Suppressor macrophage treated with lipopolysaccharide for 4 hours (primary cell): ENCODE data around the gene LRRC74B.
A peak's percentile ranks its signal among the peaks of the same experiment; 100 is the strongest.

Source experiments
- DNase-seq: peaks from one replicate; pipeline ENCODE4 v3.0.0-alpha.2; 2020

The LRRC74B gene

DNA sequence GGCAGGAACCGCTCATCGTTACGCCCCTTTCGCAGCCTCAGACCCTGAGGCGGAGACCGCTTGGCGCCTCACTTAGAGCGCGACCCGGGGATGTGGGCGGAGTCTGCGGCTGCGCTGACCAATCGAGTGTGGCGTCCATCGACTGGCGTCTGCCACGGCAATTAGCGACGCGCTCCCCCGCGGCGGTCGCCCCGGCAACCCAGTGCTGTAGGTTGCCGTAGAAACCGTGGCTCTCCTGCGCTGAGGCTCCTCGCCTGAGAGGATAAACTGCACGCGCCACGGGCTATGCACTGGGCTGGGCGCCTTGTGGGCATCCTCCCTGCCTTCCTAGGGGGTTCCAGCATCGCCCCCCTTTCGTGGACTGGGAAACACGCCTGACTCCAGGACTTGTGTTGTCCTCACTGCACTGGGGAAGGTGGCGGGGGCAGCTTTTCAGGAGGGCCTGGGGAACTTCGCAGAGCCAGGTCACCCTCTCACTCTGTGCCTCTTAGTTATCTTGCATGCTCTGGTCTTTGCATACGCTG is 31.5 kb upstream of the LRRC74B start:
- peak; percentile 71 for DNase-seq

- peak; percentile 27 for DNase-seq
These were observed 30.9 kb upstream of the LRRC74B start, which contains the start of gene P2RX6 for GRCh38 chr22:21014726-21015465. Gene P2RX6 (plus strand): TSS chr22:21015165. CDS start chr22:21015175, 10 bp downstream.

GRCh38 chr22:21015466-21016006 is 30.2 kb upstream of the LRRC74B start:
- DNase-seq: no peak

DNA sequence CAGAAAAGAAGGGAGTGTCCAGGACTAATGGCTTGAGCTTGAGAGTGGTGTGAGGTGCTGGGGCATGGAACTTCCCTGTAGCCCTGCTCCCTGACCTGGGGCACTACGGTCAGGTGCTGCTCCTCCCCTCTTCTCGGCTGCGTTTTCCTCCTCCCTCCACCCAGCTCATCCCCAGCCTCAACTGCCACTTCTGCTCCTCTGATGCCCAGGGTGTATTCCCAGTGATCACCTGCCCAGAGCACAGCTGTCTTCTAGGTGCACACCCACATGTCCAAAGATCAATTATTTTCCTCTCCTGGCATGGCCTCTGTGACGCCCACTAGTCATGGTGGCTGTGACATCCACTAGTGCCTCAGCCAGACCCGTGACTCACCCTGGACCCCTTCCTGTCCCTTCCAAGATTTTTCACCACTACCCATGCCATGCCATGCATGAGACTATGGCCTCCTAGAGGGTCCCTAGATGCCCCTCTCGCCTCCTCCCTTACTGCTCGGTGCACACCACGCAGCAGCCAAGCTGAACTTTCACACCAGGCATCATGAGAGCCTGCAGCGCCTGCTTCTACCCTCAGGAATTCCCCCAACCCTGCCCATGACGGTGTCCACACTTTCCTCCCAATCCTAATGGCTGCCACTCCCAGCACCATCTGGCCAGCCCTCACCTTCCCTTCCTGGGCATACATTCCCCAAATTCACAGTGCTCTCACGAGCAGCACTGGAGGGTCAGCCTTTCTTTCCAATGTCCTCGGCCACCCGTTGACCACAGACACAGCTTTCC is 28.9 kb upstream of the LRRC74B start:
- no peak for DNase-seq

- no peak for DNase-seq
These were observed 27.4 kb upstream of the LRRC74B start for GRCh38 chr22:21018314-21018713.

DNA sequence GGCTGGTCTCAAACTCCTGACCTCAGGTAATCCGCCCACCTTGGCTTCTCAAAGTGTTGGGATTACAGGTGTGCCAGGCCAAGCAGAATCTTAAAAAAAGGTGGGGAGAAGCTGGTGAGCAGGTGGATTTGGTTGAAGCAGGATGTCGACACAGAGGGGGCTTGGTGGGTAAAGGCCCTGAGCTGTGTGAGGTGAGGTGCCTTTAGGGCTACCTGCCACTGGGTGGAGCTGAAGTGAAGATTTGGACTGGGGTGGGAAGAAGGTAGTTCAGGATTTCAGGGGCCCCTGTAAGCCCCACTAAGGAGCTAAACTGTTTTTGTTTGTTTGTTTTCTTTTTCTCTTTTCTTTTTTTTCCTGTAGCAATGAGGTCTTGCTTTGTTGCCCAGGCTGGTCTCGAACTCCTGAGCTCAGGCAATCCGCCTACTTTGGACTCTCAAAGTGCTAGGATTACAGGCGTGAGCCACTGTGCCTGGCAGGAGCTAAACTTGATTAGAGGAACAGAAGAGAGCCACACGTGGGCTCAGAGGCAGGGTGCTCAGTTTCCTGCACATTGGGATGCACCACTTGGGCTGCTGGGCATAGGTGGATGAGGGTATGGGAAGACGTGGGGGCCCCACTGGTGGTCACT is 24.8 kb upstream of the LRRC74B start:
- DNase-seq: peak; percentile 10

DNA sequence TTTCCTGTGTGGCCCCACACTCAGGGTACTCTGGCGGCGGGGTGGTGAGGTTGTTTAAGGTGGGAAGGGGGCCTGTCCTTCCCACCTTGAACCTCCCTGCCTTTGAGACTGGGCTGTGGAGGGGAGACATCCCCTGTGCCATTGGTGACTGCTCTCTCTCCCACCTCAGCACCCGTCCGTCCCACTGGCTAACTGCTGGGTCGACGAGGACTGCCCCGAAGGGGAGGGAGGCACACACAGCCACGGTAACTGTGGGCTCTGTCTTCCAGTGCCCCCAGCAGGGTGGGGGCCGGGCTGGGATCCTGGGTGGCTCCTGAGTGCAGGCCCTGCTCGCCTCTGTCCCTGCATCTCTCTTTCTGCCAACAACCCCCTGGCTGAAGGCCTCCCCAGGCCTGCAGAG is 23.2 kb upstream of the LRRC74B start:
- no peak for DNase-seq

DNA sequence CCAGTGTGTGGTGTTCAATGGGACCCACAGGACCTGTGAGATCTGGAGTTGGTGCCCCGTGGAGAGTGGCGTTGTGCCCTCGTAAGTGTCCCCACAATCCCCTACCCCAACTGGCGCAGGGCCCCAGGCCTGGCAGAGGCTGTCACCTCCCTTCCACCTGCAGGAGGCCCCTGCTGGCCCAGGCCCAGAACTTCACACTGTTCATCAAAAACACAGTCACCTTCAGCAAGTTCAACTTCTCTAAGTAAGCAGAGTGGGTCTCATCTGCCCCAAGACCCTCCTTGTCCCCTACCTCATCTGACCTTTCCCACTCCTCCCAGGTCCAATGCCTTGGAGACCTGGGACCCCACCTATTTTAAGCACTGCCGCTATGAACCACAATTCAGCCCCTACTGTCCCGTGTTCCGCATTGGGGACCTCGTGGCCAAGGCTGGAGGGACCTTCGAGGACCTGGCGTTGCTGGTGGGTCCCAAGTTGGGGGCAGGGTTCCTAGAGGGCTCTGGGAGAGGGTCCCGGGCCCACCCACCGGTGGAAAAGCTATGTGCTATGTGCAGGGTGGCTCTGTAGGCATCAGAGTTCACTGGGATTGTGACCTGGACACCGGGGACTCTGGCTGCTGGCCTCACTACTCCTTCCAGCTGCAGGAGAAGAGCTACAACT is 22.7 kb upstream of the LRRC74B start:
- no peak for DNase-seq

DNA sequence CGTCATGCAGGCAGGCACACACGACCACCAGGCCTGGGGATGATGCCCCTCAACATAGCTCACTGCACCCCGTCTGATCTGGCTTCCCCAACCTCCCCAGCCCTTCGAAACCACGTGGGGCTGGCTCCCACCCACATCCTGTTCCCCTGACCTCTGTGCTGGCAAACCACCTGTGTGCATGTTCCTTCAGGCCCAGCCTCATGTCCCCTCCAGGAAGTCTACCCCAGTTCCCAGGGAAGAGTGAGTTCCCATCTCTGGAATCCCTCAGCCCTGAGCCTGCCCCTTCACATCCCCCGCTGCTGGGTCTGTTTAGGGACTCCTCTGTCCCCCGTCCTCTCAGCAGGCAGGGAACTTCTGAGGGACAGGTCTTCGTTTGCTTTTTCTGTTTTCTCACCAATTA is 20.5 kb upstream of the LRRC74B start:
- DNase-seq: no peak

- no peak for DNase-seq
These were observed 19.7 kb upstream of the LRRC74B start for GRCh38 chr22:21025763-21026755.

GRCh38 chr22:21026783-21027692 is 18.7 kb upstream of the LRRC74B start:
- no peak for DNase-seq

DNA sequence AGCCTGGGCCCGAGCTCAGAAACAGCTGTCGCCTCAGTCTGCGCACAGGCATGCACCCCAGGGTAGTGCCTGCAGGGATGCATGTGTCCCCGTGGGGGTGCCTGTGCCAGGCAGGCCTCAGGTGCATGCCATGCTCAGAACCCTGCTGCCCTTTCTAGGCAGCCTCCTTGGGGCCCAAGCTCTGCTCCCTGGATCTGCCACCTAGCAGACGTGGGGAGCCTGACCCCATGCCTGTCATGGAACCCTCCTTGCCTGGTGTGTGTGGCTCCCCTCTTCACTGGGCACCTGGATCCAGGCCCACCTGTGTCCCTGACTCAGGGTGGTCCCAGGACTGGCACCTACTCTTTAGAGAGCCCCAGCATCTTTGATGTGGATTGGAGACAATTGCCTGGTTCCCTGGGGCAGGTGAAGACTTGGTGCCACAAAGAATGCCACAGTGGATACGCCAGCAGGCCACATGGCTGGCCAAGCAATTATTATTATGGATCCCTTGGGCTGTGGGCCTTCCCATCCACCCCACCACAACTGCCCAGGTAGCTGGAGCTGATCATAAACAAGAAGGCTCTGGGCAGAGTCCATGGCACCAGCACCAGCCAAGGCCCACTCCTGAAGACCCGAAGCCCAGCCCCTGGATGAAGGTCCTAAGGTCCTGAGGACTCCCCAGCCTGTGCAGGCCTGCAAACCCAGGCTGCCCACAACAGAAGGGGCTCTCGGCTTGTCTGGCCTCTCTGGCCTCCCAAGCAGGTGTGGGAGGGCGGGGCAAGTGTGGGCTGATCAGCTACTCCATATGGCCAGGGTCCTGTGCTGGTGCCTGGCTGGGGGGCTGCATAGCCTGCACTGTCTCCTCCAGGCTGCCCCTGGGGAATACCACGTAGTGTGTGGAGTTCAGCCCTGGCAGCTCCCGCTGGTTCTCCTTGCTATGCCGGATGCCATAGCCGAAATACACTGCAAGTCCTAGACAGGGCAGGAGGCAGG is 17.2 kb upstream of the LRRC74B start:
- no peak for DNase-seq

GRCh38 chr22:21029486-21030025 is 16.2 kb upstream of the LRRC74B start:
- no peak for DNase-seq

GRCh38 chr22:21030032-21030431 is 15.7 kb upstream of the LRRC74B start:
- no peak for DNase-seq

DNA sequence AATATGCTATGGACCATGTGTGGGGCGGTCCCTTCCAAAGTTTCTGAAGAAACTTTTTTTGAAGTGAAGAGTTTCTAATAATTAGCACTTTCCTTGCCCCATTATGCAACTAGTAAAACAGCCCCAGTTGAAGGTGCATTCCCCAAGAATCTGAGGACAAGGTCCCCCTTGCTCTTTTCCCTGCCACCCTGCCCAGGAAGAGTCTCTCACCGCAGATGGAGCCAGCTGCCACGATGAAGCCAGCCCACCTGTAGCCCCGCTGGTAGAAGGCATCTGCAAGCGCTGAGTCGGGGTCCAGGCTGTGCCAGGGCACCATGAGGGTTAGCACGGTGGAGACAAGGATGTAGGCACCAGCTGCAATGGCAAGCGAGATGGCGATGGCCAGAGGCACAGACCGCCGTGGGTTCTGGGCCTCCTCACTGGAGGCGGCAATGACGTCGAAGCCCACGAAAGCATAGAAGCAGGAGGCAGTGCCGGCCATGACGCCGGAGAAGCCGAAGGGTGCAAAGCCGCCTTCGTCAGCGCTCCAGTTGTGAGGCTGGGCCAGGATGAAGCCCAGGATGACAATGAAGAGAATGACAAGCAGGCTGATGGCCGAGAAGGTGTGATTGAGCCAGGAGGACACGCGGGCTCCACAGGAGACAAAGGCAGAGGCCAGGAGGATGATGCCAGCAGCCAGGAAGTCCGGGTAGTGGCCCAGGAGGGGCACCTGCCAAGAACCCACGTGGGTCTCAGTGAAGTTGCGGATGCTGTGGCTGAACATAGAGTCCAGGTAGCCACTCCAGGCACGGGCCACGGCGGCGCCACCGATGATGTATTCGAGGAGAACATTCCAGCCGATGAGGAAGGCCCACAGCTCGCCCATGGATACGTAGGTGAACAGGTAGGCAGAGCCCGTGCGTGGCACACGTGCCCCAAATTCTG is 14.9 kb upstream of the LRRC74B start:
- no peak for DNase-seq

DNA sequence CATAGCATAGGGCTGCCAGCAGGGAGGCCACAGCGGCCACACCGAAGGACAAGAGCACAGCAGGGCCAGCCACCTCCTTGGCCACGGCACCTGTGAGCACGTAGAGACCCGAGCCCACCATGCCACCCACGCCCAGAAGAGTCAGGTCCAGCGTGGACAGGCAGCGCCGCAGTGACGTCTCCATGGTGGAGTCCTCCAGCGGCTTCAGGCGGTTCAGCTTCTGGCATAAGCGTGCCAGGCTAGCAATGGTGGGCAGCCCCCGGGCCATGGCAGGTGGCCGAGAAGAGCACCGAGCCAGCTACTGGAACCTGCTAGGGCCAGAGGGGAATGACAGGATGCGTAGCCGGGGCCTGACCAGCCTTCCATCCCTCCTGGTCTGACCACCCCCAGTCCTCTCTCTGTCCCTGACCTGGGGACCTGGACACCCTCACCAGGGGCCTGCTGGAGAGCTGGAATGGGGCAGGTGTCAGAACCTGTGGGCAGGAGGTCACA is 14.2 kb upstream of the LRRC74B start:
- DNase-seq: no peak
